GM12878 (cell line): Measurements from ENCODE around the gene IRF7. TPM values are rescaled to one million over a fixed set of nuclear protein-coding genes. Genes with fewer than 3 reads are reported as not detected.

Source experiments
- ATAC-seq: fragments of 200-7000 bp; cut with Tn5 transposase; 3 replicates; pipeline ENCODE4 v1.9.1; 2020; ENCODE audit warnings: mild to moderate bottlenecking, moderate library complexity
- BruUV-seq: library from RNA; stranded (reverse); fragments of 400-500 nt; replicated peaks from 2 replicates; lab custom pipeline; 2021; lab: Mats Ljungman, UMichigan
- CTCF ChIA-PET: fragments of 300-600 bp; sonication (Branson Sonifier 250); formaldehyde crosslinking; extraction: SDS; loops from one replicate; lab custom pipeline; 2021; ENCODE audit warnings: inconsistent platforms; lab: Yijun Ruan, JAX
- POLR2A ChIA-PET: fragments of 350-600 bp; formaldehyde crosslinking; extraction: SDS; loops from one replicate; lab custom pipeline; 2021; ENCODE audit warnings: inconsistent platforms; lab: Charles Lee
- RAD21 ChIA-PET: fragments of 300-600 bp; sonication (Branson Sonifier 250); formaldehyde crosslinking; loops from one replicate; lab custom pipeline; 2023; ENCODE audit warnings: antibody characterized with exemption; ENCODE audit not compliant: unreplicated experiment; lab: Charles Lee
- SMC1A ChIA-PET: fragments of 300-600 bp; sonication (Branson Sonifier 250); formaldehyde crosslinking; loops from one replicate; lab custom pipeline; 2023; ENCODE audit not compliant: unreplicated experiment, uncharacterized antibody; lab: Charles Lee
- DNase-seq: peaks from one replicate; pipeline ENCODE4 v3.0.0-alpha.2; 2011; ENCODE audit warnings: low read depth, low spot score
- FAIRE-seq: peaks from 3 replicates; lab custom pipeline; 2011; peaks lifted over from hg19 to GRCh38; lab: Jason Lieb, UNC
- H2AFZ ChIP-seq: 2 replicates; pipeline ENCODE4 v1.6.0; 2011; ENCODE audit warnings: low read depth, low read length, control low read depth; ENCODE audit not compliant: control insufficient read depth
- H3K27ac ChIP-seq: 2 replicates; pipeline ENCODE4 v1.5.1; 2011; ENCODE audit warnings: control low read depth; ENCODE audit not compliant: control insufficient read depth, insufficient read depth
- H3K27me3 ChIP-seq, 2 experiments: replicated peaks in 1 of 2; 2 replicates each; pipeline versions ENCODE4 v1.6.0 to v1.6.1; 2011; ENCODE audit warnings: low read length in 1 of 2; ENCODE audit not compliant: control insufficient read depth in 2 of 2, insufficient read depth in 2 of 2
- H3K36me3 ChIP-seq, 2 experiments: 2 replicates each; pipeline ENCODE4 v1.5.1; 2011; ENCODE audit warnings: low read length in 1 of 2; ENCODE audit not compliant: control insufficient read depth in 2 of 2, insufficient read depth in 2 of 2
- H3K4me1 ChIP-seq: 2 replicates; pipeline ENCODE4 v1.6.1; 2011; ENCODE audit warnings: mild to moderate bottlenecking, low read length, moderate library complexity, mixed read lengths; ENCODE audit not compliant: control insufficient read depth, insufficient read depth
- H3K4me2 ChIP-seq: 2 replicates; pipeline ENCODE4 v1.6.0; 2011; ENCODE audit warnings: control low read depth; ENCODE audit not compliant: control insufficient read depth, insufficient read depth
- H3K4me3 ChIP-seq: fragments of 200-600 bp; sonication (generic); 2 replicates; pipeline ENCODE4 v1.5.1; 2016
- H3K79me2 ChIP-seq: 2 replicates; pipeline ENCODE4 v1.6.0; 2011; ENCODE audit warnings: low read length; ENCODE audit not compliant: control insufficient read depth, insufficient read depth
- H3K9ac ChIP-seq: 2 replicates; pipeline ENCODE4 v1.8.0; 2011; ENCODE audit warnings: low read length, control low read depth, mixed read lengths; ENCODE audit not compliant: control insufficient read depth, insufficient read depth
- H3K9me3 ChIP-seq: replicated peaks from 3 replicates; pipeline ENCODE4 v1.5.1; 2011; ENCODE audit warnings: mild to moderate bottlenecking, low read length; ENCODE audit not compliant: control insufficient read depth, insufficient read depth
- H4K20me1 ChIP-seq: 2 replicates; pipeline ENCODE4 v1.6.0; 2011; ENCODE audit not compliant: control insufficient read depth, insufficient read depth
- CBX5 ChIP-seq: sonication (generic); IDR thresholded peaks from 2 replicates; pipeline ENCODE4 v1.6.1; 2016; ENCODE audit warnings: low read depth, moderate library complexity, mild to moderate bottlenecking, inconsistent platforms
- CREM ChIP-seq: IDR thresholded peaks from 2 replicates; pipeline ENCODE4 v1.6.1; 2014; ENCODE audit warnings: antibody characterized with exemption, low read depth
- CTCF ChIP-seq, 3 experiments: IDR thresholded peaks in 2 of 3; conservative IDR thresholded peaks in 1 of 3; 2 replicates each; pipeline ENCODE4 v1.5.1; 2011; ENCODE audit warnings: low read depth in 3 of 3, low read length in 3 of 3, mild to moderate bottlenecking in 3 of 3, control low read depth in 2 of 3, moderate library complexity in 2 of 3, inconsistent platforms in 1 of 3, mixed read lengths in 1 of 3; ENCODE audit not compliant: control insufficient read depth in 2 of 3, insufficient read depth in 1 of 3; ENCODE audit errors: extremely low read depth in 1 of 3
- E2F8 ChIP-seq: fragments of 450-650 bp; IDR thresholded peaks from 2 replicates; pipeline ENCODE4 v1.6.1; 2018; ENCODE audit warnings: mild to moderate bottlenecking, low read depth, moderate library complexity; ENCODE audit not compliant: partially characterized antibody
- KAT2A ChIP-seq: conservative IDR thresholded peaks from 2 replicates; pipeline ENCODE4 v1.6.1; 2011; ENCODE audit warnings: low read depth, low read length; ENCODE audit not compliant: control insufficient read depth
- MAX ChIP-seq: IDR thresholded peaks from 2 replicates; pipeline ENCODE4 v1.6.1; 2012; ENCODE audit warnings: low read depth, low read length, improper control_type of control experiment
- MYC ChIP-seq: IDR thresholded peaks from 2 replicates; pipeline ENCODE4 v1.6.1; 2011; ENCODE audit warnings: mild to moderate bottlenecking, low read length, moderate library complexity, inconsistent platforms; ENCODE audit not compliant: insufficient read depth, insufficient replicate concordance, insufficient read length, severe bottlenecking
- NR2F1 ChIP-seq: fragments of 450-650 bp; conservative IDR thresholded peaks from 2 replicates; pipeline ENCODE4 v1.6.1; 2017; ENCODE audit warnings: mild to moderate bottlenecking
- RAD21 ChIP-seq: IDR thresholded peaks from 2 replicates; pipeline ENCODE4 v1.6.1; 2011; ENCODE audit warnings: mild to moderate bottlenecking, low read depth, low read length, moderate library complexity; ENCODE audit not compliant: insufficient read depth
- RB1 ChIP-seq: fragments of 450-650 bp; formaldehyde crosslinking; IDR thresholded peaks from 2 replicates; pipeline ENCODE4 v1.6.1; 2017; ENCODE audit warnings: mild to moderate bottlenecking, borderline replicate concordance
- RUNX3 ChIP-seq: IDR thresholded peaks from 2 replicates; pipeline ENCODE4 v1.6.1; 2012; ENCODE audit warnings: low read length, inconsistent platforms
- SMC3 ChIP-seq: IDR thresholded peaks from 2 replicates; pipeline ENCODE4 v1.6.1; 2011; ENCODE audit warnings: low read length, improper control_type of control experiment, borderline replicate concordance
- SRF ChIP-seq, 2 experiments: IDR thresholded peaks; 2 replicates each; pipeline ENCODE4 v1.6.1; 2011; ENCODE audit warnings: low read depth in 2 of 2, low read length in 2 of 2, mild to moderate bottlenecking in 1 of 2, moderate library complexity in 1 of 2
- ZBTB11 ChIP-seq: fragments of 450-650 bp; formaldehyde crosslinking; IDR thresholded peaks from 2 replicates; pipeline ENCODE4 v1.5.0; 2022; ENCODE audit warnings: mild to moderate bottlenecking, missing genetic modification characterization
- WGBS: methylation state at CpG from one replicate; pipeline ENCODE4 v1.1.6; 2016; ENCODE audit warnings: low lambda C conversion rate; ENCODE audit not compliant: insufficient replicate concordance, insufficient coverage; ENCODE audit errors: missing lambda C conversion rate; 5-methylcytosine and 5-hydroxymethylcytosine counted together
- in situ Hi-C: fragments of 300-500 bp; cut with MboI; formaldehyde crosslinking; loops from 9 replicates; pipeline ENCODE4 v1.14.3; 2018; ENCODE audit warnings: mixed read lengths
- intact Hi-C: fragments of 100-400 bp; cut with micrococcal nuclease; formaldehyde crosslinking; loops from one replicate; pipeline ENCODE4 v1.14.2; 2022; ENCODE audit not compliant: unreplicated experiment
- polyA plus RNA-seq, 11 experiments: library from polyadenylated mRNA; depleted of rRNA in 4 of 11; unstranded in 6 of 11; stranded (reverse) in 5 of 11; fragments of >200 nt; fragmentation: Nextera tagmentation in 4 of 11; fragmentation: Illumina TruSeq in 1 of 11; extraction: Ambion mirVana in 4 of 11; extraction: Trizol in 1 of 11; gene quantifications; 1 replicate in 1 of 11; 2 replicates in 10 of 11; pipeline versions ENCODE4 v1.2.1 to v1.2.3, GENCODE V29; 2011 to 2016; ENCODE audit warnings: inconsistent platforms in 2 of 11, missing spikeins in 2 of 11, low read depth in 1 of 11
- total RNA-seq, 4 experiments: library from RNA; depleted of rRNA in 3 of 4; stranded (reverse); fragments of >200 nt in 3 of 4; fragmentation: Illumina TruSeq in 1 of 4; extraction: Trizol in 1 of 4; gene quantifications; 2 replicates each; pipeline versions ENCODE4 v1.2.1 to v1.2.3, GENCODE V29; 2013 to 2021

Gene IRF7
- total and polyA plus RNA-seq, 10 of the 15 experiments (the other 5 are each of a cell fraction or from before 2014, with no cell fraction given) = 4.4 to 141 (median 67.6) TPM

- no peak overlapping the region for H3K27ac ChIP-seq
- ChIA-PET POLR2A (no interaction called here), CTCF (interaction anchor here (0.9 to 9.5 kb wide), 7 partner anchors 11 to 62 kb away, joined by 3 to 91 read pairs (median 4); no protein-coding TSS in a partner anchor), SMC1A (interaction anchor here (1.0 to 1.9 kb wide), 2 partner anchors 59 to 64 kb away, joined by 5 to 8 read pairs; no protein-coding TSS in a partner anchor), RAD21 (interaction anchor here (0.6 to 3.1 kb wide), 3 partner anchors 59 to 106 kb away, joined by 3 to 15 read pairs (median 10); no protein-coding TSS in a partner anchor)
- no peak overlapping the region for H3K4me2 ChIP-seq
- in situ Hi-C loops (loop anchor here (10.0 kb wide), 1 partner anchor 62 kb away; no protein-coding TSS in a partner anchor), intact Hi-C loops (loop anchor here (2.0 kb wide), 1 partner anchor 60 kb away; no protein-coding TSS in a partner anchor)
- no peak overlapping the region for H3K4me3 ChIP-seq
- H2AFZ ChIP-seq = no peak overlapping the region
- H3K9ac ChIP-seq = no peak overlapping the region
- DNase-seq (no peak), FAIRE-seq (no peak), ATAC-seq (peak; percentile 96)
- peaks cover 8 to 17% of the 10 kb centered on the region in 2 experiments; a peak in 3 of 4 replicates for H3K36me3 ChIP-seq
- no peaks in the 10 kb centered on the region for H3K27me3 ChIP-seq
- peaks cover 13% of the 10 kb centered on the region for H3K4me1 ChIP-seq
- no peaks in the 10 kb centered on the region for H3K79me2 ChIP-seq
- no TSS peak for BruUV-seq
- H4K20me1 ChIP-seq = no peaks in the 10 kb centered on the region
- H3K9me3 ChIP-seq = no peaks in the 10 kb centered on the region
- 55% methylated on average over 15 of the region's 15 CpGs for WGBS
- TF ChIP-seq SRF (IDR thresholded peaks at IDR 0.05; ENCODE audit: low read depth in 2 of 2, low read length in 2 of 2) = no peak
- TF ChIP-seq E2F8 = no peak
- TF ChIP-seq MYC = no peak
- TF ChIP-seq NR2F1 = peak; percentile 78
- no peak for TF ChIP-seq ZBTB11 (CRISPR knock-in tag)
- peak; percentile 84 for TF ChIP-seq SMC3
- TF ChIP-seq CTCF (IDR thresholded peaks at IDR 0.05 in 2 of 3, conservative IDR thresholded peaks at IDR 0.05 in 1 of 3; ENCODE audit: control insufficient read depth in 2 of 3, extremely low read depth in 1 of 3, insufficient read depth in 1 of 3, low read depth in 3 of 3, low read length in 3 of 3) = peak; percentile 72 to 80 (median 75)
- no peak for TF ChIP-seq KAT2A
- TF ChIP-seq RUNX3 = no peak
- TF ChIP-seq MAX = 0 out of 2 replicates have a peak, but pooled peaks have one; percentile 38
- TF ChIP-seq CREM = no peak
- TF ChIP-seq RAD21 = peak; percentile 59
- no peak for TF ChIP-seq CBX5
- 0 out of 2 replicates have a peak, but pooled peaks have one; percentile 40 for TF ChIP-seq RB1
Observed at GRCh38 chr11:662689-663274, 47.0 kb upstream of the IRF7 start.
